Activated naive CD4-positive, alpha-beta T cell treated with anti-CD3 and anti-CD28 coated beads, Interleukin-2, amount 50 U/mL, for 72 hours (primary cell): ENCODE data around the gene BSDC1. TPM values are rescaled to one million over a fixed set of nuclear protein-coding genes. Genes with fewer than 3 reads are reported as not detected.
"Not testable (repeated sequence)": the region's sequence is repeated elsewhere in the genome, so short reads cannot be mapped to it uniquely, and the experiment has no call there.

Source experiments
- ATAC-seq, 2 donors: fragments of 150-1000 bp; cut with Tn5 transposase; 2 replicates each; pipeline ENCODE4 v1.10.0; 2021; ENCODE audit warnings: mild to moderate bottlenecking in 2 of 2, moderate library complexity in 2 of 2
- DNase-seq, 2 donors: peaks; one replicate each; pipeline ENCODE4 v3.0.0; 2021 to 2022; ENCODE audit warnings: low spot score in 2 of 2
- H3K27ac Mint-ChIP-seq, 2 donors: one replicate each; pipeline ENCODE4 v1.8.0; 2022; ENCODE audit warnings: mild to moderate bottlenecking in 2 of 2, mixed read lengths in 2 of 2
- H3K36me3 Mint-ChIP-seq, 2 donors: one replicate each; pipeline ENCODE4 v1.8.0; 2022; ENCODE audit warnings: mixed read lengths in 2 of 2
- H3K9me3 Mint-ChIP-seq, 2 donors: one replicate each; pipeline ENCODE4 v1.8.0; 2022; ENCODE audit warnings: mixed read lengths in 2 of 2
- total RNA-seq, 2 donors: library from RNA; stranded (reverse); gene quantifications; one replicate each; pipeline ENCODE4 v1.2.3, GENCODE V29; 2022

Gene BSDC1
- total RNA-seq, 2 donors from 2014 or later: 41.8 to 53.0 TPM

DNA sequence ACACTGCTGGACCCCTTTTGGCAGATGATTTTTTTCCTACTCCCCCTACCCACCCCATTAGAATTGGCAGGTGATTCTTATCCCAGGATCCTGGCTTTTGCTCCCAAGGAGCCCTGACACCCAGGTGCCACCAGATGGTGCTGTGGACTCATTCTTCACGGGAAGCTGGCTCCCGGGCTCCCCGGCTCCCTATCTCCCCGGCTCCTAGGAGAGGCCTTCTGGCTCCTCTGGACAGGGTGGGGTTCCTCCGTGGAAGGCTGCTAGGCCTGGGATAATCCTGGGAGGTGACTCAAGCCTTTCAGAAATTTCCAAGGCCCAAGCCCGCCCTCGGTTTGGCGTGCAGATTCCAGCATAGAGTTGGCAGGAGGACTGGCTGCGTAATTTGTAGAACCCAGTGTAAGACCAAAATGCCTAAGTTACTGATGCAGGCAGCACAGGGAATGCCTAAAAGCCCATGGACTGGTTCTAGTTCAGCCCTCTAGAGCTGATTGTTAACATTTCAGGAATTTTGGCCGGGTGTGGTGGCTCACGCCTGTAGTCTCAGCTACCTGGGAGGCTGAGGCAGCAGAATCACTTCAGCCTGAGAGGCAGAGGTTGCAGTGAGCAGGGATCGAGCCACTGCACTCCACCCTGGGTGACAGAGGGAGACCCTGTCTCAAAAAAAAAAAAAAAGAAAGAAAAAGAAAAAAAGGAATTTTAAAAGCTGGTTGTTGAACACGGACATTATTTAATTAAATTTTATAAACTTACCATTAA is 6.8 kb upstream of the BSDC1 start:
- Mint-ChIP-seq H3K36me3 (no peaks in the 10 kb centered on the region), H3K9me3 (no peaks in the 10 kb centered on the region), H3K27ac (no peak overlapping the region)
- peak; percentile 84 to 92 for ATAC-seq
- peak; percentile 61 to 64 for DNase-seq

DNA sequence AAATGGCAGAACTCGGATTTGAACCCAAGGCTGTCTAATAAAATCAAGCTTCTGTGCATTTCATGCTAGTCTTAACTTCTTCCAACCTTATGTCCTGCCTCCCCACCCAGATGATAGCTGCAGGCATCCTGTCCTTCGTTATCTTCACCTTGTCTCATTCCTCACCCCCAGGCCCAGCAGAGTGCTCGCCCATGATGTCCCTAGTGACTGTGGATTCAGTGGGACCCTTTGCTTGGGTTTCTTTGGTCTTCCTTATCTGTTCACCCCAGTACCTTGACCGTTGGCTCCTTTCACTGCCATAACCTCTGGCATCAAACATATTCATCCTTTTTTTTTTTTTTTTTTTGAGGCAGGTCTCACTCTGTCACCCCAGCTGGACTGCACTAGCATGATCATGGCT is 5.6 kb upstream of the BSDC1 start:
- no peak overlapping the region for H3K27ac Mint-ChIP-seq
- no peak for ATAC-seq

DNA sequence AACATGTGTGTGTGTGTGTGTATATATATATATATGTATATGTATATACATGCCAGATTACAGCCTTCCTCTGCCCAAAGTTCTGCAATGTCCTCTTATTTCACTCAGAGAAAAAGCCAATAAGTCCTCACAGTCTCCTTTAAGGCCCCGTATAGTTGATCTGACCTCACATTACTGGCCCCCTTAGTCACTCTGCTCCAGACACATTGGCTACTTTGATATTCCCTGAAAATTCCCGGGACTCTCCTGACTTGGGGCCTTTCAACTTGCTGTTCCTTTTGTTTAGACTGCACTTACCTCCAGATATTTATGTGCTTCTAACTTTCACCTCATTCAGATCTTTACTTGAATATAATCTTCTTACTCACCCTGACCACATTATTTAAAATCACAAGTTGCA is 4.2 kb upstream of the BSDC1 start:
- Mint-ChIP-seq H3K9me3 (no peaks in the 10 kb centered on the region), H3K36me3 (peaks cover 7 to 8% of the 10 kb centered on the region in 2 donors), H3K27ac (no peak overlapping the region)
- DNase-seq (no peak), ATAC-seq (no peak)

More for the DNA sequence above, 5.6 kb upstream of the BSDC1 start:
- Mint-ChIP-seq H3K9me3 (no peaks in the 10 kb centered on the region), H3K36me3 (no peaks in the 10 kb centered on the region)
- no peak for DNase-seq

DNA sequence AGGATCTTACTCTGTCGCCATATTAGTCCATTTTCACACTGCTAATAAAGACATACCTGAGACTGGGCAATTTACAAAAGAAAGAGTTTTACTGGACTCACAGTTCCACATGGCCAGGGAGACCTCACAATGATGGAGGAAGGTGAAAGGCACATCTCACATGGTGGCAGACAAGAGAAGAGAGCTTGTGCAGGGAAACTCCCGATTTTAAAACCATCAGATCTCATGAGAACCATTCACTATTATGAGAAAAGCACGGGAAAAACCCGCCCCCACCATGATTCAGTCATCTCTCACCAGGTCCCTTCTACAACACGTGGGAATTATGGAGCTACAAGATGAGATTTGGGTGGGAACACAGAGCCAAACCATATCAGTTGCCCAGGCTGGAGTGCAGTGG is 2.3 kb upstream of the BSDC1 start:
- H3K27ac Mint-ChIP-seq, ATAC-seq, DNase-seq, H3K36me3 Mint-ChIP-seq, H3K9me3 Mint-ChIP-seq: not testable (repeated sequence)

DNA sequence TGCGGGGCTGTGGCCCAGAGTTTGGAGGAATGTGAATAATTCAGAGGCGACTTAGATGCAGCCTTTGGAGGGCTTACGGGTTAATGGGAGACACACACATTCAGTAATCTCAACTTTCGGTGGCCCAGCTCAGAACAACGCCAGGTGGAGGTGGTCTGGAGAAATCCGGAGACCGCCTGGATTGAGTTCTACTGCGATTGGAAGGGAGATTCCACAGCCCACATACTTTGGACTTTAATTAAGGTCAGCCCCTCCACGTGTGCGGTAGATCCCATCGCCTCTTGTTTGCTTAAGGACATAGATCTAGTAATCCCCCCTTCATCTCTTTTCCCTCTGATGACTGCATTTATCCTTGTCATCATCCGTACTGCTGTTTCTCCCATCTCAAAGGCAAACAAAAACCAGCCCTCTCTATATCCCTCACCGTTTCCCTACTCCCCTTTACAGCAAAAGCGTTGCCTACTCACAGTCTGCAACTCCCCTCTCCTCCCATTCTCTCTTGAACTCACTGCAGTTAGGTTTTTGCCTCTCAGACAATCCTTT is 720 bp upstream of the BSDC1 start:
- ATAC-seq (no peak), DNase-seq (no peak)
- no peaks in the 10 kb centered on the region for H3K9me3 Mint-ChIP-seq
- peaks cover 7 to 8% of the 10 kb centered on the region in 2 donors for H3K36me3 Mint-ChIP-seq
- peak overlapping the region; percentile 93 to 100 for H3K27ac Mint-ChIP-seq

DNA sequence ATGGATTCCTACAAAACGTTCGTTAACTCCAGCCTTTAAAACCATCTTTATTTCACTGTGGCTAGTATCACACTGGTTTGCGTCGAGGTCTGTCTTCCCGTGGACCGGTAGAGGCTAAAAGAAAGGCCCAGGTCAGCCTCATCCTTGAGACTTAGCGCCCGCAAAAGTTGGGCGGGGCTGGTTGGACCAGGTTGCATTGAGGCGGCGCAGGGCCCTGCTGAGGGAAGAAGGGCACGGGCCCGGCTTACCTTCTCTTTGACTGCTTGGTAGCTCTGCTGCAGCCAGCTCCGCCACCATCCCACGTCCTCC is 455 bp downstream of the BSDC1 start:
- Mint-ChIP-seq H3K36me3 (peaks cover 7 to 8% of the 10 kb centered on the region in 2 donors), H3K27ac (peak overlapping the region; percentile 93 to 100), H3K9me3 (no peaks in the 10 kb centered on the region)
- DNase-seq (no peak), ATAC-seq (peak; percentile 17 to 20)

DNA sequence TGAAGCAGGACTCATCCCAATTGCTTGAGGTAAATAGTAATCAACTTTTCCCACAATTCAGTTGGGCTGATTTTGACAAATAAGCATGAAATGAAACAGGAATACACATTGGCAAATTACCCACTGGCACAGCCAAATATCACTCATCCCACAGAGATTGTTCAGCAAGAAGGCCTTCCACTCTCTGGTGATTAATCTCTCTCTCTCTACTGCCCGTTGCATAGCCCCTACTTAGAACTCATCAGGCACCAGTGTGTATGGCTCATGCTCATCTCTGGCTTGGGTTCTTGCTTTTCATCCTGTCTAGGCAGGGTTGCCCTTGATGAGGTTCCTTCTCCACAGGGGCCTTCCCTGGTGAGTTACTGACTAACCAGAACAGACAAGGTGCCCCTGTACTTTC is 1.1 kb downstream of the BSDC1 start:
- Mint-ChIP-seq H3K27ac (peak overlapping the region; percentile 93 to 100), H3K36me3 (peaks cover 7 to 8% of the 10 kb centered on the region in 2 donors), H3K9me3 (no peaks in the 10 kb centered on the region)
- ATAC-seq (peak in 1 of 2 donors; percentile 11), DNase-seq (no peak)

DNA sequence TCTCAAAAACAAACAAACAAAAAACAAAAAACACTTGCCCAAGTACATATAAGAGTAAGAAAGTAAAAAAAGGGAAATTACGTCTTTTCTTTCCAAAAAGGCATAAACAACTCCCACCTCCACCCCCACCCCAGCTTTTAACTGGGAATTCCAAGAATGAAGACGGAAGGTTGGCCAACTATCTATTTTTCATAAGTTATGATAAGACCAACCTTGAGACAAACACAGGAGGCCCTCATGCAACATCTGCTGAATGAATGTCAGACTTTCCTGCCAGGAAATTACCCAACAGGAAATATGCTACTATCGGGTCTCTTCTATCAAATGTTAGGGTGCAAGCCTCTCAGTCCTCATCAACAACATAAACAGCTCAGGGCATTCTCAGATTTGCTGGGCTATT is 1.9 kb downstream of the BSDC1 start:
- H3K9me3 Mint-ChIP-seq: no peaks in the 10 kb centered on the region
- H3K36me3 Mint-ChIP-seq: peaks cover 7 to 8% of the 10 kb centered on the region in 2 donors
- peak overlapping the region in 1 of 2 donors; percentile 31 for H3K27ac Mint-ChIP-seq
- ATAC-seq: no peak
- DNase-seq: no peak

DNA sequence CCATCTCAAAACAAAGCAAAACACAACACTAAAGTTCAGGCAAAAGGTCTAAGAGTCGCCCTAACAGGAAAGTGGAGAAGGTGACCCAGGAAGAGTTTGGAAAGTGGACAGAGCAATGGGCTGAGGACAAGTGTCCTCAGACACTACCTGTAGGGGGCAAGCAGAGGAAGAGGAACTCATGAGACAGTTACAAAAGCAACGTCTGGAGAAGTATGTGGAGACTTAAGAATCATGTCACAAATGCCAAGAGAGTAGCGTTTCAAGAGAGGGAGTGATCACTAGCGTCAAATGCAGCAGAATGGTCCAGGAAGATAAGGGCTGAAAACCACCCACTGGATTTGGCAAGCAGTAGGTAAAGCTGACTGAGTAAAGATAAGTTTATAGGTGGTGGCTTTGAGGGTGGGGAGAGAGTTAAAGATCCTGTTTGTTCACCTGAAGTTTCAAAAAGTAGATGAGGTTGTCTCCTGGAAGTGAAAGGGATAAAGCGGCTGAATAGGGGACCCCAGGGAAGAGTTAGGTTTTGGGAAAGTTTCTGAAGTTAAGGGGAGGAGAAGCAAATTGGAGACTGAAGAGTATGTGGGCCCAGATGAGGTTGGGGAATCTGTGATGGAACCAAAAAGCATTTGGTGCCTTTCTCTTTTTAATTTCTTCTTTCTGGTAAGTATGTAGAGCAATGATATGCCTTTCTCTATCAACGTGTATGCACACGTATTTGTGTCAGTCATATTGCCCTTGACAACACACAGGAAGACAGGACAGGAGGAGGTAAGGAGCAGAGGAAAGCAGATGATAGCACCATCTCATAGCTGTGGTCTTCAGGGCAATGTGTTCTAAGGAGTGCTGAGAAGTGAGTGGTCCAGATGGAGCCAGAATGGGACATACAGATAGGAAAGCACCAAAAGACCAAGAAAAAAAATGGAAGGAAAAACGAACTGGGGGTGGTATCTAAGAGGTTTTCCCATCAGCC is 3.1 kb downstream of the BSDC1 start:
- no peak for DNase-seq
- Mint-ChIP-seq H3K36me3 (peaks cover 7 to 8% of the 10 kb centered on the region in 2 donors), H3K9me3 (no peaks in the 10 kb centered on the region), H3K27ac (no peak overlapping the region)
- no peak for ATAC-seq

DNA sequence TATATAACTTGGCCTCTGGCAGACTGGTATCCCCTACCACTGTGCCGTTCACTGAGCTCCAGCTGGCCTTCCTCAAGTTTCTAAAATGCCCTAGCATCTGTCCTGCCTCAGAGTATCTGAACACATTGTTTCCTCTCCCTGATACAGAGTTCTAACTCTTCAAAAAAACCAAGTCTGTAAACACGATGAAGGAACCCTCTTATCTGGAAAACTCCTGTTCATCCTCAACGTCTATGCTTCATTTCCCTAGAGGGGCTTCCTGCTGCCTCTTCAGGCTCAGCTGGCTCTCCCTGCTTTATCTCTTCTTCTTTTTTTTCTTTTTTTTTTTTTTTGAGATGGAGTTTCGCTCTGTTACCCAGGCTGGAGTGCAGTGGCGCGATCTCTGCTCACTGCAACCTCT is 5.6 kb downstream of the BSDC1 start:
- ATAC-seq: no peak
- Mint-ChIP-seq H3K36me3 (peaks cover 0 to under 1% of the 10 kb centered on the region in 2 donors), H3K27ac (no peak overlapping the region), H3K9me3 (no peaks in the 10 kb centered on the region)
- no peak for DNase-seq

DNA sequence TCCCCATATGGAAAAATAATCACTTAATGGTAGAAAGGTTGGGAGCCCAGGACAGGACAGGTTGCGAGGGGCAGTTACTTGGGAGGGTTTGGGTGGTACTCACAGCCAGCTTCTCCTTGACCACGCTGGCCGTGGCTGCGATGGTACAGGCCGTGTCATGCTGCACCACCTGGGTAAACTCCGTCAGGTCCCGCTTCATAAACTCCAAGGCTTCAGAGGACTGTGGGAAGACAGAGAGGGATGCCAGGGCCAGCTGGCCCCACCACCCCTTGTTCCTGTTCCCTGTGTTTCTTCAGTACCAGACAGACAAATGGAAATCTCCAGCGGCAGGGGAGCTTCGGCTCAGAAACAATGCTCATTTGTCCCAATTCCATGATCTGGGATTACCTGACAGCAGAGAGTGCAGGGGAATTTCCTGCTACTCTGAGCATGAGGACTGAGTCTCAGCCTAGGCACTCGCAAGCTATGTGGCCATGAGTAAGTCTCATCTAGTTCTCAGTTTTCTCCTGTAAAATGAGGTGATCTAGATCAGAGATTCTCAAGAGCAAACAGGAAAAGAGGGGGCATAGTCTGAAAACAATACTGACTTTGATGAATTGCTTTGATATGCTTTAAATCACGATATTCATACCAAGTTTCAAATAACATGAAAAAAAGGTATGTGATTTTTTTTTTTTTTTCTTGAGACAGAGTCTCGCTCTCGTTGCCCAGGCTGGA is 7.4 kb downstream of the BSDC1 start:
- DNase-seq (no peak), ATAC-seq (peak in 1 of 2 donors; percentile 36)
- no peaks in the 10 kb centered on the region for H3K36me3 Mint-ChIP-seq
- no peaks in the 10 kb centered on the region for H3K9me3 Mint-ChIP-seq
- H3K27ac Mint-ChIP-seq: peak overlapping the region; percentile 31 to 41

DNA sequence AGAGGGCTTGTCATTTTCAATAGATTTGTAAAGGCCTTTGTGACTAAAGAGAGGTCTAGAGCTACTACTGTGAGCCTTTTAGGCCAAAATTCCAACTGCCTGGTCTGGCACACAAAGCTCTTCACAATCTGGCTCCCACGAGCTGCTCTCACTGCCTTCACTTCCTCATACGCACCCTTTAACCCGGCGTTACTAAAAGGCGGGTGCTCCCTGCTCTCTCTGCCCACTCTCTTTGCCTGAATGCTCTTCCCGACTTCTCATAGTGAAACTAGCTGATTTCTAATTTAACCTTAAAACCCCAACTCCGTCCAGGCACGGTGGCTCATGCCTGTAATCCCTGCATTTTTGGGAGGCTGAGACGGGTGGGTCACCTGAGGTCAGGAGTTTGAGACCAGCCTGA is 14.2 kb downstream of the BSDC1 start:
- Mint-ChIP-seq H3K36me3 (peaks cover 0 to 4% of the 10 kb centered on the region in 2 donors), H3K9me3 (no peaks in the 10 kb centered on the region), H3K27ac (peak overlapping the region; percentile 11 to 34)
- ATAC-seq: no peak
- DNase-seq: no peak

DNA sequence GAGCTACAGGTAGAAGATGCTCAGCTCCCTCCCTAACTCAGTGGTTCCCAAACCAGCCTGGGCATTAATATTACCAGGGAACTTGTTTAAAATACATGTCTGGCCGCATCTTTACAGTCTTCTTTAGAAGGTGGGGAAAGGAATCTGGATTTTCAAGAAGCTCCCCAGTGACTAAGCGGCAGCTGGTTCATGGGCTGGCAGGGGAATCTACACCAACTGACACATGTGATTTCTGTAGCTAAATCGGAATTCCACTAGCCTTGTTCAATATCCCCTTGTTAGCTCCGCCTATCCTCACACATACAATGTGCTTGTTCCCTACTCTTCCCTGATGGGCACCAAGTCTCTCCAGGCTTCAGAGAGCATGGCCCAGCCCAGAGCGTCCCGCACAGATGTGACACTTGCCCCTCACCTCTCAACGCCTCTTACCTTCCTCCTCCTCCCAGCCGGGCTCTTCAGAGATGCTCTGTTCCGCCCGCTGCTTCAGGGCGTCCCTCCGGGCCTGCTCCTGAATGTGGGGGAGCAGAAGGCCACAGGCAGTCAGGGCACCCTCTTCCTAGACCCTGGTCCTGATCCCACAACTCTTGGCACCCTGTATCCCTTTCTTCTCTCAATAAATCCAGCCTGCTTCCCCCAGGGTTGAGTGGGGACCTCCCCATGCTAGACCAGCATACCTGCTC is 16.6 kb downstream of the BSDC1 start:
- Mint-ChIP-seq H3K36me3 (peaks cover 0 to 4% of the 10 kb centered on the region in 2 donors), H3K27ac (peak overlapping the region in 1 of 2 donors; percentile 31), H3K9me3 (no peaks in the 10 kb centered on the region)
- DNase-seq: no peak
- no peak for ATAC-seq

DNA sequence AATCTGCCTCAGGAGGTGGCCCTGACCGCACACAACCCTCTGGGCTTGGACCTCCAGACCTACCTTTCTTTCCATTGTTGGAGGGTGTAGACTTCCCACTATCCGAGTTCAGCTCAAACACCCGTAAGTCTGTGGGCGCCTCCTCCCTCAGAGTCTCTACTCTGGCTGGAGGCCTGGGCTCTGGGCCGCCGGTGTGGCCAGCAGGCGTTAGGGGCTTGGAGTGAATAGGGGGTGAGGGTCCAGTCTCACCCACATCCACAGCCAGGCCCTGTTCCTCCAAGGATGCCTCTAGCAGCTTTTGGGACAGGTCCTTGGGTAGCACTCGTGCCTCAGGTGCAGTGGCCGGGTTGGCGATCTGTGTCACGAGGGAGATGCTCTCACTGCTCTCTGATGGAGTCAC is 18.0 kb downstream of the BSDC1 start:
- Mint-ChIP-seq H3K27ac (no peak overlapping the region), H3K9me3 (no peaks in the 10 kb centered on the region), H3K36me3 (peaks cover 0 to 4% of the 10 kb centered on the region in 2 donors)
- DNase-seq (no peak), ATAC-seq (no peak)

DNA sequence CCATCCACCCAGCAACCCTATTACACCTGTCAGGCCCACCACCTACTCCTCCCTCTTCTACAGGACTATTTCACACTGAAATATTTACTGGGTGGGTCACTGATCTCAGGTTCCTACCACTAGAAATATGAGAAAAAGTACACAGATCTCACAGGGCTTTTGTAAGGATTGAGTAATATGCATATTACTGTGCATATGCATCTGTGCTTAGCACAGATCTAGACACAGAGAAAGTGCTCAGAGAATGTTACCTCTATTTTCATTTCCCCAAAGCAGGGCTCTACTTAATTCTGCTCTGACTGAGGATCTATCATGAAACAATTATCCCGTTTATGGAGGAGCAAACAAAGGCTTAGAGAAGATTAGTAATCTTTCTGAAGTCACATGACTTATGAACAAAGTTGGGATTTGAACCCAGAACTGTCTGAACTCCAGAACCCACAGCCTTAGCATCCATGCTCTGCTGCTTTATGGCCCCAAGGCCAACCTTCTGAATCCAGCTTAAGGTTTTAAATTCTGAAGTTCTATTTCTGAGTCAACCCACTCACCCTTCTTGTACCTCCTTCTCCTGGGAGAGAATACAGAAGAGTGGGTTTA is 20.1 kb downstream of the BSDC1 start:
- H3K27ac Mint-ChIP-seq: peak overlapping the region in 1 of 2 donors; percentile 2
- no peaks in the 10 kb centered on the region for H3K9me3 Mint-ChIP-seq
- H3K36me3 Mint-ChIP-seq: no peaks in the 10 kb centered on the region
- DNase-seq (no peak), ATAC-seq (no peak)
